H1 (cell line): ENCODE results near the gene ADK. TPM values are rescaled to one million over a fixed set of nuclear protein-coding genes. Genes with fewer than 3 reads are reported as not detected.

ENCODE experiments used
- CTCF ChIA-PET: fragments of 300-600 bp; sonication (Branson Sonifier 250); formaldehyde crosslinking; loops from one replicate; lab custom pipeline; 2021; ENCODE audit not compliant: partially characterized antibody; lab: Charles Lee
- POLR2A ChIA-PET: fragments of 300-600 bp; sonication (Branson Sonifier 250); formaldehyde crosslinking; loops from one replicate; lab custom pipeline; 2021; ENCODE audit warnings: inconsistent platforms; ENCODE audit not compliant: partially characterized antibody; lab: Charles Lee
- DNase-seq, 2 experiments: peaks; one replicate each; pipeline versions ENCODE4 v3.0.0 to v3.0.0-alpha.2; 2010 to 2022; ENCODE audit warnings: low spot score in 2 of 2, low read depth in 1 of 2, mixed read lengths in 1 of 2
- FAIRE-seq: peaks from 2 replicates; lab custom pipeline; 2011; peaks lifted over from hg19 to GRCh38; lab: Jason Lieb, UNC
- H2AFZ ChIP-seq: 2 replicates; pipeline ENCODE4 v1.8.1; 2012; ENCODE audit warnings: low read length, inconsistent platforms
- H2AK5ac ChIP-seq: 2 replicates; pipeline ENCODE4 v1.6.1; 2013; ENCODE audit warnings: low read depth, low read length
- H2BK120ac ChIP-seq: replicated peaks from 2 replicates; pipeline ENCODE3; 2013; ENCODE audit warnings: low read depth, low read length, inconsistent platforms
- H2BK12ac ChIP-seq: 2 replicates; pipeline ENCODE4 v1.6.1; 2013; ENCODE audit warnings: low read depth, low read length
- H2BK15ac ChIP-seq: 2 replicates; pipeline ENCODE4 v1.6.1; 2013; ENCODE audit warnings: low read length
- H2BK20ac ChIP-seq: 2 replicates; pipeline ENCODE4 v1.6.1; 2013; ENCODE audit warnings: low read length
- H2BK5ac ChIP-seq: 2 replicates; pipeline ENCODE4 v1.6.1; 2013; ENCODE audit warnings: low read depth, low read length
- H3K14ac ChIP-seq: 2 replicates; pipeline ENCODE4 v1.6.1; 2013; ENCODE audit warnings: inconsistent platforms; ENCODE audit not compliant: insufficient read length
- H3K18ac ChIP-seq: 2 replicates; pipeline ENCODE4 v1.6.1; 2013; ENCODE audit warnings: low read length; ENCODE audit errors: extremely low read depth
- H3K23ac ChIP-seq: 2 replicates; pipeline ENCODE4 v1.6.1; 2013; ENCODE audit warnings: inconsistent platforms; ENCODE audit not compliant: insufficient read length
- H3K23me2 ChIP-seq: 2 replicates; pipeline ENCODE4 v1.6.1; 2013; ENCODE audit warnings: low read depth, low read length
- H3K27ac ChIP-seq: 2 replicates; pipeline ENCODE4 v1.6.1; 2011; ENCODE audit warnings: low read depth, low read length, inconsistent platforms
- H3K27me3 ChIP-seq, 4 experiments: replicated peaks in 1 of 4; 1 replicate in 1 of 4; 2 replicates in 3 of 4; pipeline versions ENCODE4 v1.6.1 to v1.8.1; 2011 to 2013; ENCODE audit warnings: low read length in 3 of 4, mild to moderate bottlenecking in 3 of 4, inconsistent platforms in 2 of 4, mixed read lengths in 2 of 4, moderate library complexity in 1 of 4; ENCODE audit not compliant: control insufficient read depth in 3 of 4, insufficient read depth in 3 of 4; ENCODE audit errors: extremely low read depth in 1 of 4
- H3K36me3 ChIP-seq, 4 experiments: 2 replicates each; pipeline versions ENCODE4 v1.6.1 to v1.8.1; 2011 to 2013; ENCODE audit warnings: mild to moderate bottlenecking in 4 of 4, low read length in 3 of 4, moderate library complexity in 2 of 4, control low read depth in 1 of 4, inconsistent platforms in 1 of 4; ENCODE audit not compliant: insufficient read depth in 4 of 4, control insufficient read depth in 2 of 4
- H3K4ac ChIP-seq: replicated peaks from 2 replicates; pipeline ENCODE3; 2013; ENCODE audit warnings: low read length, low read depth, mixed read lengths, inconsistent platforms; ENCODE audit not compliant: insufficient read length
- H3K4me1 ChIP-seq, 4 experiments: replicated peaks in 1 of 4; 1 replicate in 1 of 4; 2 replicates in 3 of 4; pipeline versions ENCODE4 v1.6.1 to v1.8.1; 2011 to 2013; ENCODE audit warnings: low read length in 3 of 4, inconsistent platforms in 2 of 4, mixed read lengths in 1 of 4; ENCODE audit not compliant: insufficient read depth in 4 of 4, control insufficient read depth in 3 of 4
- H3K4me2 ChIP-seq, 2 experiments: 2 replicates each; pipeline versions ENCODE4 v1.6.1 to v1.8.1; 2011 to 2013; ENCODE audit warnings: low read depth in 2 of 2, low read length in 2 of 2, control low read depth in 1 of 2, inconsistent platforms in 1 of 2, mild to moderate bottlenecking in 1 of 2; ENCODE audit not compliant: insufficient read depth in 1 of 2
- H3K4me3 ChIP-seq, 4 experiments: fragments of 200-600, 300-600 bp in 1 of 4; sonication (generic), shearing (Covaris generic), sonication (Bioruptor Twin) in 1 of 4; 2 replicates each; pipeline versions ENCODE4 v1.5.1 to v1.8.1; 2011 to 2016; ENCODE audit warnings: low read length in 4 of 4, low read depth in 3 of 4, control low read depth in 2 of 4, inconsistent platforms in 2 of 4, mild to moderate bottlenecking in 2 of 4, mixed read lengths in 1 of 4, moderate library complexity in 1 of 4; ENCODE audit not compliant: insufficient read depth in 2 of 4; ENCODE audit errors: extremely low read depth in 1 of 4
- H3K56ac ChIP-seq: replicated peaks from 2 replicates; pipeline ENCODE3; 2013; ENCODE audit warnings: low read depth, mild to moderate bottlenecking, mixed read lengths, low read length, inconsistent platforms; ENCODE audit not compliant: insufficient read length
- H3K79me1 ChIP-seq: 2 replicates; pipeline ENCODE4 v1.6.1; 2013; ENCODE audit warnings: low read depth, low read length, control low read depth
- H3K79me2 ChIP-seq, 2 experiments: 2 replicates each; pipeline versions ENCODE4 v1.6.1 to v1.8.1; 2012 to 2013; ENCODE audit warnings: low read length in 2 of 2, mild to moderate bottlenecking in 2 of 2, inconsistent platforms in 1 of 2; ENCODE audit not compliant: insufficient read depth in 2 of 2, control insufficient read depth in 1 of 2
- H3K9ac ChIP-seq, 4 experiments: replicated peaks in 1 of 4; 1 replicate in 1 of 4; 2 replicates in 3 of 4; pipeline versions ENCODE4 v1.6.1 to v1.8.1; 2011 to 2013; ENCODE audit warnings: low read depth in 3 of 4, low read length in 3 of 4, control low read depth in 2 of 4, mild to moderate bottlenecking in 2 of 4, moderate library complexity in 2 of 4, inconsistent platforms in 1 of 4; ENCODE audit errors: extremely low read depth in 1 of 4
- H3K9me3 ChIP-seq, 2 experiments: 2 replicates each; pipeline versions ENCODE4 v1.6.1 to v1.8.1; 2012 to 2013; ENCODE audit warnings: mild to moderate bottlenecking in 2 of 2, moderate library complexity in 2 of 2, control low read depth in 1 of 2, inconsistent platforms in 1 of 2, low read depth in 1 of 2, low read length in 1 of 2, mixed read lengths in 1 of 2; ENCODE audit not compliant: insufficient read depth in 2 of 2
- H4K20me1 ChIP-seq, 2 experiments: replicated peaks in 1 of 2; 2 replicates each; pipeline versions ENCODE3 to v1.8.1; 2011 to 2013; ENCODE audit warnings: inconsistent platforms in 2 of 2, low read length in 2 of 2, mild to moderate bottlenecking in 1 of 2; ENCODE audit not compliant: insufficient read depth in 2 of 2, control insufficient read depth in 1 of 2
- H4K5ac ChIP-seq: 2 replicates; pipeline ENCODE4 v1.6.1; 2013; ENCODE audit warnings: low read length, low read depth, mixed read lengths, inconsistent platforms; ENCODE audit not compliant: insufficient read length
- H4K8ac ChIP-seq: 2 replicates; pipeline ENCODE4 v1.8.0; 2013; ENCODE audit warnings: mild to moderate bottlenecking, moderate library complexity, low read length, inconsistent platforms; ENCODE audit not compliant: insufficient read depth; ENCODE audit errors: extremely low read depth
- H4K91ac ChIP-seq: replicated peaks from 2 replicates; pipeline ENCODE3; 2013; ENCODE audit warnings: low read length, mixed read lengths, inconsistent platforms; ENCODE audit not compliant: insufficient read length
- ATF3 ChIP-seq: IDR thresholded peaks from 2 replicates; pipeline ENCODE4 v1.6.1; 2011; ENCODE audit warnings: low read depth, mild to moderate bottlenecking, low read length; ENCODE audit not compliant: insufficient read depth
- CTCF ChIP-seq, 3 experiments: IDR thresholded peaks; 1 replicate in 2 of 3; 2 replicates in 1 of 3; pipeline versions ENCODE4 v1.5.1 to v1.6.1; 2011; ENCODE audit warnings: low read length in 3 of 3, mild to moderate bottlenecking in 3 of 3, inconsistent platforms in 2 of 3, low read depth in 1 of 3, moderate library complexity in 1 of 3; ENCODE audit not compliant: insufficient read depth in 1 of 3; ENCODE audit errors: control extremely low read depth in 1 of 3
- EP300 ChIP-seq, 2 experiments: IDR thresholded peaks; 1 replicate in 1 of 2; 2 replicates in 1 of 2; pipeline ENCODE4 v1.6.1; 2011 to 2012; ENCODE audit warnings: low read depth in 2 of 2, low read length in 2 of 2, mild to moderate bottlenecking in 2 of 2, borderline replicate concordance in 1 of 2, inconsistent platforms in 1 of 2, moderate library complexity in 1 of 2
- GTF2F1 ChIP-seq: IDR thresholded peaks from 2 replicates; pipeline ENCODE4 v1.6.1; 2012; ENCODE audit warnings: low read depth, low read length, improper control_type of control experiment, borderline replicate concordance
- HDAC2 ChIP-seq, 2 experiments: fragments of 300-600 bp in 1 of 2; sonication (generic) in 1 of 2; IDR thresholded peaks; 2 replicates each; pipeline ENCODE4 v1.6.1; 2011 to 2012; ENCODE audit warnings: low read depth in 2 of 2, low read length in 2 of 2, mild to moderate bottlenecking in 2 of 2, moderate library complexity in 2 of 2, borderline replicate concordance in 1 of 2, inconsistent platforms in 1 of 2
- JUN ChIP-seq: IDR thresholded peaks from 2 replicates; pipeline ENCODE4 v1.6.1; 2011; ENCODE audit warnings: low read depth, mild to moderate bottlenecking, improper control_type of control experiment, low read length
- JUND ChIP-seq: IDR thresholded peaks from 2 replicates; pipeline ENCODE4 v1.6.1; 2011; ENCODE audit warnings: mild to moderate bottlenecking, improper control_type of control experiment, low read length
- RFX5 ChIP-seq: IDR thresholded peaks from 2 replicates; pipeline ENCODE4 v1.6.1; 2011; ENCODE audit warnings: low read depth, low read length, improper control_type of control experiment, borderline replicate concordance
- SP2 ChIP-seq: IDR thresholded peaks from 2 replicates; pipeline ENCODE4 v1.6.1; 2012; ENCODE audit warnings: mild to moderate bottlenecking, low read length, inconsistent platforms
- SRF ChIP-seq: IDR thresholded peaks from 2 replicates; pipeline ENCODE4 v1.6.1; 2011; ENCODE audit warnings: mild to moderate bottlenecking, low read depth, low read length, moderate library complexity
- SUZ12 ChIP-seq: fragments of 200-600 bp; sonication (generic); IDR thresholded peaks from 2 replicates; pipeline ENCODE4 v1.6.1; 2012; ENCODE audit warnings: mild to moderate bottlenecking, inconsistent platforms, low read length, moderate library complexity, mixed read lengths
- WGBS, 2 experiments: shearing (Covaris generic) in 1 of 2; methylation state at CpG; one replicate each; pipeline versions ENCODE4 v1.1.6 to v1.1.7; 2013 to 2015; ENCODE audit warnings: low lambda C conversion rate in 2 of 2, mixed read lengths in 2 of 2, inconsistent platforms in 1 of 2, low coverage in 1 of 2, missing lambda C conversion rate in 1 of 2; ENCODE audit not compliant: insufficient replicate concordance in 2 of 2, insufficient coverage in 1 of 2, insufficient read length in 1 of 2; ENCODE audit errors: extremely low coverage in 1 of 2, missing lambda C conversion rate in 1 of 2; 5-methylcytosine and 5-hydroxymethylcytosine counted together
- polyA plus RNA-seq, 7 experiments: library from polyadenylated mRNA; depleted of rRNA in 3 of 7; stranded (reverse) in 5 of 7; unstranded in 2 of 7; fragments of >200 nt in 5 of 7; fragments of 200-250 nt in 2 of 7; gene quantifications; 1 replicate in 5 of 7; 2 replicates in 1 of 7; 4 replicates in 1 of 7; pipeline versions ENCODE4 v1.2.1 to v1.2.3, GENCODE V29; 2011 to 2013; ENCODE audit warnings: missing spikeins in 2 of 7, mixed read lengths in 2 of 7
- total RNA-seq: library from RNA; stranded (reverse); fragmentation: NEBNext Ultra II Directional; extraction: Animal tissue kit (Norgen Biotek cat#: 25700); gene quantifications from 2 replicates; pipeline ENCODE4 v1.2.1, GENCODE V29; 2021

The ADK gene
- total and polyA plus RNA-seq, 2 of the 8 experiments (the other 6 are each of a cell fraction or from before 2014, with no cell fraction given): 12.3 to 42.4 TPM

DNA sequence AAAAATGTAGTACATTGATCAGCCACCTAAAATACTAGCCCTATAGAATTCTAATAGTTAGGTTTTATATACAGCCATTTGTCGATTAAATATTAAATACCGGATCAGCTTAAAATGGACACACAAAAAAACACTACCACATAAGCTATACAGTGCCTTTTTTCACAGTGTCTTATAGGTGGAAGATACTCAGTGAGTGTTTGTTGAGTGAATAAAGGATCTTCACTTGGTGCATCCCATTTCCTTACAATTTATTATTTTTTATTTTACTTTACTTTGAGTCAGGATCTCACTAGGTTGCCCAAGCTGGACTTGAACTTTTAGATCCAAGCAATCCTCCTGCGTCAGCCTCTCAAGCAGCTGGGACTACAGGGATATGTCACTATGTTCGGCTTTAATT lies 340.0 kb downstream of the ADK start:
- Histone ChIP-seq H4K91ac (no peak overlapping the region), H2AFZ (no peak overlapping the region), H3K23ac (no peak overlapping the region), H4K5ac (no peak overlapping the region), H3K79me2 (no peaks in the 10 kb centered on the region), H3K23me2 (no peaks in the 10 kb centered on the region), H3K27me3 (no peaks in the 10 kb centered on the region), H2BK120ac (no peak overlapping the region), H3K56ac (no peak overlapping the region), H4K8ac (no peak overlapping the region), H3K36me3 (no peaks in the 10 kb centered on the region), H2BK15ac (no peak overlapping the region), H2BK12ac (no peak overlapping the region), H3K27ac (no peak overlapping the region), H3K4me1 (no peaks in the 10 kb centered on the region), H3K4me2 (no peak overlapping the region), H3K79me1 (no peaks in the 10 kb centered on the region), H4K20me1 (no peaks in the 10 kb centered on the region), H2AK5ac (no peak overlapping the region), H3K4ac (no peak overlapping the region), H3K18ac (no peak overlapping the region), H3K14ac (no peak overlapping the region), H2BK5ac (no peak overlapping the region), H3K9me3 (no peaks in the 10 kb centered on the region), H3K9ac (no peak overlapping the region), H3K4me3 (no peak overlapping the region), H2BK20ac (no peak overlapping the region)
- WGBS, 2 experiments: 91% methylated on average over 4 of the region's 4 CpGs; no CpG with 5 or more reads in 1 of the 2 experiments
- FAIRE-seq: no peak
- no peak for DNase-seq
- ChIA-PET CTCF (interaction anchor here (1.3 kb wide), 1 partner anchor 246 kb away, joined by 3 read pairs; no protein-coding TSS in a partner anchor), POLR2A (no interaction called here)
- TF ChIP-seq ATF3 (no peak), SP2 (no peak), SUZ12 (no peak), JUND (no peak), JUN (no peak), CTCF (IDR thresholded peaks at IDR 0.05; ENCODE audit: control extremely low read depth in 1 of 3, insufficient read depth in 1 of 3, low read depth in 1 of 3, low read length in 3 of 3) (no peak), HDAC2 (IDR thresholded peaks at IDR 0.05; ENCODE audit: borderline replicate concordance in 1 of 2, low read depth in 2 of 2, low read length in 2 of 2) (no peak), RFX5 (no peak), SRF (no peak), GTF2F1 (no peak), EP300 (IDR thresholded peaks at IDR 0.05; ENCODE audit: borderline replicate concordance in 1 of 2, low read depth in 2 of 2, low read length in 2 of 2) (no peak)
